ENCODE results near the gene GLIS1. TPM values are rescaled to one million over a fixed set of nuclear protein-coding genes. Genes with fewer than 3 reads are reported as not detected.

The GLIS1 gene
- total and polyA plus RNA-seq, 2 experiments from 2014 or later: 0.26 to 0.31 TPM

DNA sequence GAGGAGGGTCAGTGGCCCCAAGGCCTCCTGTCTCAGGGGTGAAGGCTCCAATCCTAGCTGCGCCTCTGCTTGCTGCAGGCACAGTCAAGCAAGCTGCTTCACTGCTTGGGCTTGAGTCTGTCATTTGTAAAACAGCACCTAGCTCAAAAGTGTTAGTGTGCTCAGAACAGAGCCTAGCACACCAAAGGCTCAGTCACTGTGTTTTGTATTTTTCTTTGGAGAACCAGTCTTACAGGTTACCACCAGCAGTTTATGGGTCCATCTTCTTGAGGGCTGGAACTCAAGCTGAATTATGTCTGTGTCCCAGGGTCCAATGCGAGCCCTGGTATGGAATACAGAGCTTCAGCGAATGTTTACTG lies 166.2 kb downstream of the GLIS1 start:
- TF ChIP-seq ETS1 (IDR thresholded peaks at IDR 0.05) (no peak), JUNB (IDR thresholded peaks at IDR 0.05; ENCODE audit: unreplicated experiment) (no peak), ZNF331 (CRISPR knock-in tag; IDR thresholded peaks at IDR 0.05; ENCODE audit: low read depth) (no peak), EZH2phosphoT487 (IDR thresholded peaks at IDR 0.05; ENCODE audit: unreplicated experiment) (no peak), NANOG (IDR thresholded peaks at IDR 0.05; ENCODE audit: borderline replicate concordance) (no peak), POLR2AphosphoS5 (IDR thresholded peaks at IDR 0.05; ENCODE audit: low read depth) (no peak), EZH2 (IDR thresholded peaks at IDR 0.05; ENCODE audit: low read depth, unreplicated experiment) (no peak), CREB1 (CRISPR knock-in tag; IDR thresholded peaks at IDR 0.05; ENCODE audit: low read depth) (no peak), ZNF114 (CRISPR knock-in tag; IDR thresholded peaks at IDR 0.05) (no peak)
- TF ChIP-seq, protein P1, sequence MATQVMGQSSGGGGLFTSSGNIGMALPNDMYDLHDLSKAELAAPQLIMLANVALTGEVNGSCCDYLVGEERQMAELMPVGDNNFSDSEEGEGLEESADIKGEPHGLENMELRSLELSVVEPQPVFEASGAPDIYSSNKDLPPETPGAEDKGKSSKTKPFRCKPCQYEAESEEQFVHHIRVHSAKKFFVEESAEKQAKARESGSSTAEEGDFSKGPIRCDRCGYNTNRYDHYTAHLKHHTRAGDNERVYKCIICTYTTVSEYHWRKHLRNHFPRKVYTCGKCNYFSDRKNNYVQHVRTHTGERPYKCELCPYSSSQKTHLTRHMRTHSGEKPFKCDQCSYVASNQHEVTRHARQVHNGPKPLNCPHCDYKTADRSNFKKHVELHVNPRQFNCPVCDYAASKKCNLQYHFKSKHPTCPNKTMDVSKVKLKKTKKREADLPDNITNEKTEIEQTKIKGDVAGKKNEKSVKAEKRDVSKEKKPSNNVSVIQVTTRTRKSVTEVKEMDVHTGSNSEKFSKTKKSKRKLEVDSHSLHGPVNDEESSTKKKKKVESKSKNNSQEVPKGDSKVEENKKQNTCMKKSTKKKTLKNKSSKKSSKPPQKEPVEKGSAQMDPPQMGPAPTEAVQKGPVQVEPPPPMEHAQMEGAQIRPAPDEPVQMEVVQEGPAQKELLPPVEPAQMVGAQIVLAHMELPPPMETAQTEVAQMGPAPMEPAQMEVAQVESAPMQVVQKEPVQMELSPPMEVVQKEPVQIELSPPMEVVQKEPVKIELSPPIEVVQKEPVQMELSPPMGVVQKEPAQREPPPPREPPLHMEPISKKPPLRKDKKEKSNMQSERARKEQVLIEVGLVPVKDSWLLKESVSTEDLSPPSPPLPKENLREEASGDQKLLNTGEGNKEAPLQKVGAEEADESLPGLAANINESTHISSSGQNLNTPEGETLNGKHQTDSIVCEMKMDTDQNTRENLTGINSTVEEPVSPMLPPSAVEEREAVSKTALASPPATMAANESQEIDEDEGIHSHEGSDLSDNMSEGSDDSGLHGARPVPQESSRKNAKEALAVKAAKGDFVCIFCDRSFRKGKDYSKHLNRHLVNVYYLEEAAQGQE (IDR thresholded peaks at IDR 0.05; ENCODE audit: unreplicated experiment): no peak
- TF ChIP-seq, protein P2, sequence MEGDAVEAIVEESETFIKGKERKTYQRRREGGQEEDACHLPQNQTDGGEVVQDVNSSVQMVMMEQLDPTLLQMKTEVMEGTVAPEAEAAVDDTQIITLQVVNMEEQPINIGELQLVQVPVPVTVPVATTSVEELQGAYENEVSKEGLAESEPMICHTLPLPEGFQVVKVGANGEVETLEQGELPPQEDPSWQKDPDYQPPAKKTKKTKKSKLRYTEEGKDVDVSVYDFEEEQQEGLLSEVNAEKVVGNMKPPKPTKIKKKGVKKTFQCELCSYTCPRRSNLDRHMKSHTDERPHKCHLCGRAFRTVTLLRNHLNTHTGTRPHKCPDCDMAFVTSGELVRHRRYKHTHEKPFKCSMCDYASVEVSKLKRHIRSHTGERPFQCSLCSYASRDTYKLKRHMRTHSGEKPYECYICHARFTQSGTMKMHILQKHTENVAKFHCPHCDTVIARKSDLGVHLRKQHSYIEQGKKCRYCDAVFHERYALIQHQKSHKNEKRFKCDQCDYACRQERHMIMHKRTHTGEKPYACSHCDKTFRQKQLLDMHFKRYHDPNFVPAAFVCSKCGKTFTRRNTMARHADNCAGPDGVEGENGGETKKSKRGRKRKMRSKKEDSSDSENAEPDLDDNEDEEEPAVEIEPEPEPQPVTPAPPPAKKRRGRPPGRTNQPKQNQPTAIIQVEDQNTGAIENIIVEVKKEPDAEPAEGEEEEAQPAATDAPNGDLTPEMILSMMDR (conservative IDR thresholded peaks at IDR 0.05; ENCODE audit: low read depth in 2 of 2): no peak
- DNase-seq (ENCODE audit: low spot score) (no peak), ATAC-seq (no peak)
- Histone ChIP-seq H3K27me3 (ENCODE audit: insufficient read depth) (no peaks in the 10 kb centered on the region), H3K79me2 (replicated peaks; ENCODE audit: insufficient read depth) (no peaks in the 10 kb centered on the region), H3K4me1 (ENCODE audit: insufficient read depth) (no peaks in the 10 kb centered on the region; the same call in 1 of the 2 replicates), H3K36me3 (ENCODE audit: insufficient read depth) (no peaks in the 10 kb centered on the region), H3K4me3 (no peak overlapping the region), H4K20me1 (replicated peaks; ENCODE audit: insufficient read depth) (no peaks in the 10 kb centered on the region), H2AFZ (no peak overlapping the region), H3K27ac (ENCODE audit: low read depth) (no peak overlapping the region), H3K9me2 (ENCODE audit: insufficient read depth) (0 out of 2 replicates have a peak, but pooled peaks cover 3% of the 10 kb centered on the region), H3F3A (replicated peaks; ENCODE audit: low read depth) (no peaks in the 10 kb centered on the region), H3K4me2 (no peak overlapping the region)
- H3K4me3 Mint-ChIP-seq: no peak overlapping the region
- peaks cover 22% of the 10 kb centered on the region for H3K27me3 Mint-ChIP-seq (ENCODE audit: insufficient read depth, low read depth, poor library complexity)
- peaks cover 3% of the 10 kb centered on the region; the same call in 1 of the 3 replicates for H3K36me3 Mint-ChIP-seq (ENCODE audit: low read depth)
- H3K9me3 Mint-ChIP-seq: peaks cover 9% of the 10 kb centered on the region
- peaks cover 21% of the 10 kb centered on the region for H3K4me1 Mint-ChIP-seq
- H3K27ac Mint-ChIP-seq: no peak overlapping the region

All from GM23338 (cell line).